ENCODE data around the gene PSG7. TPM values are rescaled to one million over a fixed set of nuclear protein-coding genes. Genes with fewer than 3 reads are reported as not detected.
"Not testable (repeated sequence)": the region's sequence is repeated elsewhere in the genome, so short reads cannot be mapped to it uniquely, and the experiment has no call there.

The PSG7 gene
- total and polyA plus RNA-seq, 2 donors (not counting 1 experiment from before 2014, with no cell fraction given) = 0.66 TPM; not detected in 1

DNA sequence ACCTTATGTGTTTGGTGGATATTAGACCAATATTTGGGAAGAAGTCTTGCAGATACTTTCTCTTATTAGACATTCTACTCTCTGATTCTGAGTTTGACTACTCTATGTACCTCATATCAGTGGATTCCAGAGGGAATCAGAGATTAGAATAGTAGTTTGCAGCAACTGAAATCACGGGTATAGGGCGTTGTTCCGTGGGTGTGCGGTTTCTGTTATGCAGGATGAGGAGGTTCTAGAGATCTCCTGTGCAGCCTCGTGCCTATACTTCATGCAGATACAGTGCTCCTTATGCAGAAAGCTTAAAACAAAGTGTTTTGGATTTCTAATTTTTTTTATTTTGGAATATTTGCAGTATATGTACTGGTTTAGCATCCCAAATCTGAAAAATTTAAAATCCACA, 25.3 kb downstream of the PSG7 start:
- not testable (repeated sequence) for H4K20me1 ChIP-seq (ENCODE audit: control insufficient read depth, extremely low read depth, insufficient read depth, low read length)

DNA sequence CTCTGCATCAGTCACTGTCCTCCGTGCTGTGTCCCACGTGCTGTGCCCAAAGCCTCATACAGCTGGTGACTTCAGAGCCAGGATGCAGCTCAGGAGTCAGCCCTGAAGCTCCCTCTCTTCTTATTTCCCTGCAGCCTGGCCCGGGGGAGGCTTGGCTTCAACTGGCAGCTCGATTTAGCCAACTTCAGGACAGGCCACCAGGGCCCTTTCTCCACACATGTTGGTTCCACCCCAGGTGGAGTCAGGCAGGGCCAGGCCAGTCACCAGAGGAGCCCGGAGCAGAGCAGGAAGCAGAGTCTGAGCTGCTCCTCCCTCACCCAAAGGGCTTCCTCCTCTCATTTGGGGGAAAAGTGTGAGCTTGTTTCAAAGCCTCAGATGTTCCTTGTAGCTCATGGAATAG, 30.8 kb downstream of the PSG7 start:
- not testable (repeated sequence) for H3K27me3 ChIP-seq (ENCODE audit: control insufficient read depth, insufficient read depth, low read length); H2AFZ ChIP-seq (ENCODE audit: low read length); H3K4me2 ChIP-seq (ENCODE audit: extremely low read depth, insufficient read depth, low read length); H3K4me1 ChIP-seq (ENCODE audit: control insufficient read depth, extremely low read depth, insufficient read depth, low read length); H3K36me3 ChIP-seq (ENCODE audit: control insufficient read depth, insufficient read depth, low read length); H4K20me1 ChIP-seq (ENCODE audit: control insufficient read depth, extremely low read depth, insufficient read depth, low read length); H3K79me2 ChIP-seq (ENCODE audit: control insufficient read depth, insufficient read depth, low read length); DNase-seq (ENCODE audit: low read depth in 2 of 2); H3K4me3 ChIP-seq (replicated peaks in 1 of 4; ENCODE audit: control extremely low read depth in 1 of 4, insufficient read depth in 1 of 4, low read depth in 3 of 4, low read length in 4 of 4); H3K9me3 ChIP-seq (ENCODE audit: control insufficient read depth, insufficient read depth, low read depth, low read length); H3K9ac ChIP-seq (ENCODE audit: insufficient read depth, low read length); H3K27ac ChIP-seq (ENCODE audit: insufficient read depth, low read length)

More for the DNA sequence above, 25.3 kb downstream of the PSG7 start:
- not testable (repeated sequence) for H3K27me3 ChIP-seq (ENCODE audit: control insufficient read depth, insufficient read depth, low read length); H3K4me2 ChIP-seq (ENCODE audit: extremely low read depth, insufficient read depth, low read length); DNase-seq (ENCODE audit: low read depth in 2 of 2); H3K4me3 ChIP-seq (replicated peaks in 1 of 4; ENCODE audit: control extremely low read depth in 1 of 4, insufficient read depth in 1 of 4, low read depth in 3 of 4, low read length in 4 of 4); H2AFZ ChIP-seq (ENCODE audit: low read length); H3K9ac ChIP-seq (ENCODE audit: insufficient read depth, low read length); H3K79me2 ChIP-seq (ENCODE audit: control insufficient read depth, insufficient read depth, low read length); H3K9me3 ChIP-seq (ENCODE audit: control insufficient read depth, insufficient read depth, low read depth, low read length); H3K4me1 ChIP-seq (ENCODE audit: control insufficient read depth, extremely low read depth, insufficient read depth, low read length); H3K36me3 ChIP-seq (ENCODE audit: control insufficient read depth, insufficient read depth, low read length); H3K27ac ChIP-seq (ENCODE audit: insufficient read depth, low read length)

DNA sequence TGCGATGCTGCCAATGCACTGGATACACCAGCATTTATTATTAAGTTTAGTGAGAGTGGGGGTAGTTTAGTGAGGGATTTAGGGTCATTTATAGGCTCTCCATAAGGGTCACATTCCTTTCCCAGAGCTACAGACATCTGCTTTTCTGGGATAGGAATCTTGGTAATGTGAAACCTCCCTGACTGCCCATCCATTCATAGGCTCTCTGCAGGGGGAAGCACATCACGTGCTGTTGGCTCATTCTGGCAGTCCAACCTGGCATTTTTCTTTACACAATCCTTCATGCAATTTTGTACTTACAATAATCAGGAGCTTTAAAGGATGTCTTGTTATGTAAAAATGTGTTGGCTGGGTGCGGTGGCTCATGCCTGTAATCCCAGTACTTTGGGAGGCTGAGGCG, 36.4 kb downstream of the PSG7 start:
- not testable (repeated sequence) for H3K4me1 ChIP-seq (ENCODE audit: control insufficient read depth, extremely low read depth, insufficient read depth, low read length); H3K36me3 ChIP-seq (ENCODE audit: control insufficient read depth, insufficient read depth, low read length); H4K20me1 ChIP-seq (ENCODE audit: control insufficient read depth, extremely low read depth, insufficient read depth, low read length); H3K4me2 ChIP-seq (ENCODE audit: extremely low read depth, insufficient read depth, low read length); DNase-seq (ENCODE audit: low read depth in 2 of 2); H3K27ac ChIP-seq (ENCODE audit: insufficient read depth, low read length); H3K9me3 ChIP-seq (ENCODE audit: control insufficient read depth, insufficient read depth, low read depth, low read length); H3K27me3 ChIP-seq (ENCODE audit: control insufficient read depth, insufficient read depth, low read length); H3K9ac ChIP-seq (ENCODE audit: insufficient read depth, low read length); H2AFZ ChIP-seq (ENCODE audit: low read length); H3K79me2 ChIP-seq (ENCODE audit: control insufficient read depth, insufficient read depth, low read length); H3K4me3 ChIP-seq (replicated peaks in 1 of 4; ENCODE audit: control extremely low read depth in 1 of 4, insufficient read depth in 1 of 4, low read depth in 3 of 4, low read length in 4 of 4)

DNA sequence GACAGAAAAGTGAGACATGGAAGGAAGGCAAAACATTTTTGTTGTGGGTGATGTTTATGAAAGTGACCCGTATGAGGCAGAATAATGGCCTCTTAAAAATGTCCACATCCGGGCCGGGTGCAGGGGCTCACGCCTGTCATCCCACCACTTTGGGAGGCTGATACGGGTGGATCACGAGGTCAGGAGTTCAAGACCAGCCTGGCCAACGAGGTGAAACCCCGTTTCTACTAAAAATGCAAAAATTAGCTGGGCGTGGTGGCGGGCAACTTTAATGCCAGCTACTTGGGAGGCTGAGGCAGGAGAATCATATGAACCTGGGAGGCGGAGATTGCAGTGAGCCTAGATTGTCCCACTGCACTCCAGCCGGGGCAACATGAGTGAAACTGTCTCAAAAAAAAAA, 37.3 kb downstream of the PSG7 start:
- H3K79me2 ChIP-seq (ENCODE audit: control insufficient read depth, insufficient read depth, low read length); H4K20me1 ChIP-seq (ENCODE audit: control insufficient read depth, extremely low read depth, insufficient read depth, low read length); H3K4me1 ChIP-seq (ENCODE audit: control insufficient read depth, extremely low read depth, insufficient read depth, low read length); H3K9me3 ChIP-seq (ENCODE audit: control insufficient read depth, insufficient read depth, low read depth, low read length); DNase-seq (ENCODE audit: low read depth in 2 of 2); H2AFZ ChIP-seq (ENCODE audit: low read length); H3K36me3 ChIP-seq (ENCODE audit: control insufficient read depth, insufficient read depth, low read length); H3K27ac ChIP-seq (ENCODE audit: insufficient read depth, low read length); H3K9ac ChIP-seq (ENCODE audit: insufficient read depth, low read length); H3K4me2 ChIP-seq (ENCODE audit: extremely low read depth, insufficient read depth, low read length); H3K4me3 ChIP-seq (replicated peaks in 1 of 4; ENCODE audit: control extremely low read depth in 1 of 4, insufficient read depth in 1 of 4, low read depth in 3 of 4, low read length in 4 of 4); H3K27me3 ChIP-seq (ENCODE audit: control insufficient read depth, insufficient read depth, low read length): not testable (repeated sequence)

DNA sequence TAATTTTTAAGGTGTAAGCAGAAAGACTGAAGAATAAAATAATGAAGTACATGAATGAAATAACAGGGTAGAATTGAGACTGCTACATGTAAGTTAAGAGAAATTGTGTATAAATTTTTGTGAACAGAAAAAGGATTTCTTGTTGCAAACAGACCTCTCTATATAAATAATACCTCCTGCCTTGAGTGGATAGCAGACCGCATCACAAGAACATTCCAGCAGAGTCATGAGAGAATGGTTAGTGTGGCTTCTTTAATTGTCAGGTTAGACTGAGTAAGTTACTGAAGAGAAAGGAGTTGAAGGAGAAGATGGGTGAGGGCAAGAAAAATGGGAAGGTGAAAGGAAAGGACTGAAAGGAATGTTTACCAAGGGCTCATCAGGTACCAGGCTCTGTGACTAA, 37.9 kb downstream of the PSG7 start:
- DNase-seq (ENCODE audit: low read depth in 2 of 2); H3K4me3 ChIP-seq (replicated peaks in 1 of 4; ENCODE audit: control extremely low read depth in 1 of 4, insufficient read depth in 1 of 4, low read depth in 3 of 4, low read length in 4 of 4); H2AFZ ChIP-seq (ENCODE audit: low read length); H3K9ac ChIP-seq (ENCODE audit: insufficient read depth, low read length); H3K27me3 ChIP-seq (ENCODE audit: control insufficient read depth, insufficient read depth, low read length); H3K4me1 ChIP-seq (ENCODE audit: control insufficient read depth, extremely low read depth, insufficient read depth, low read length); H3K36me3 ChIP-seq (ENCODE audit: control insufficient read depth, insufficient read depth, low read length); H3K27ac ChIP-seq (ENCODE audit: insufficient read depth, low read length); H3K4me2 ChIP-seq (ENCODE audit: extremely low read depth, insufficient read depth, low read length); H3K9me3 ChIP-seq (ENCODE audit: control insufficient read depth, insufficient read depth, low read depth, low read length); H3K79me2 ChIP-seq (ENCODE audit: control insufficient read depth, insufficient read depth, low read length); H4K20me1 ChIP-seq (ENCODE audit: control insufficient read depth, extremely low read depth, insufficient read depth, low read length): not testable (repeated sequence)

DNA sequence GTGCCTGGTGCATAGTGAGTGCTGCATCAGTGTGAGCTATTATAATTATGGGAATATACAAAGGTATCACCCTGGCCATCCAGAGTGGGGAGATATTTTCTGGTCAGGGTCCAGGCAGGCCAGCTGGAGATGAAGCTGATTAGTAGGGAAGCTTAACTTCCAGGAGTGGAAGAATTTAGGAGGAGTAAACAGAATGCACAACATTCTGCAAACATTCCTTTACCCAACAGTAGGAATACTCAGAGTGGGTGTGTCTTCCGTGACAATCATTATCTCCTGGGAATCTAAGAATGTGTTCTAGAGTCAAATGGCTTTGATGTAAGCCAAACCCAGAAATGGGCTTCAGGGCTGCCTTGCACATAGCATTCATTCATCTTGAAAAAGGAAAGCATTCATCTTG, 38.4 kb downstream of the PSG7 start:
- not testable (repeated sequence) for DNase-seq (ENCODE audit: low read depth in 2 of 2); H3K4me1 ChIP-seq (ENCODE audit: control insufficient read depth, extremely low read depth, insufficient read depth, low read length); H2AFZ ChIP-seq (ENCODE audit: low read length); H3K4me2 ChIP-seq (ENCODE audit: extremely low read depth, insufficient read depth, low read length); H3K27ac ChIP-seq (ENCODE audit: insufficient read depth, low read length); H3K27me3 ChIP-seq (ENCODE audit: control insufficient read depth, insufficient read depth, low read length); H3K36me3 ChIP-seq (ENCODE audit: control insufficient read depth, insufficient read depth, low read length); H3K79me2 ChIP-seq (ENCODE audit: control insufficient read depth, insufficient read depth, low read length); H4K20me1 ChIP-seq (ENCODE audit: control insufficient read depth, extremely low read depth, insufficient read depth, low read length); H3K9ac ChIP-seq (ENCODE audit: insufficient read depth, low read length); H3K9me3 ChIP-seq (ENCODE audit: control insufficient read depth, insufficient read depth, low read depth, low read length); H3K4me3 ChIP-seq (replicated peaks in 1 of 4; ENCODE audit: control extremely low read depth in 1 of 4, insufficient read depth in 1 of 4, low read depth in 3 of 4, low read length in 4 of 4)

DNA sequence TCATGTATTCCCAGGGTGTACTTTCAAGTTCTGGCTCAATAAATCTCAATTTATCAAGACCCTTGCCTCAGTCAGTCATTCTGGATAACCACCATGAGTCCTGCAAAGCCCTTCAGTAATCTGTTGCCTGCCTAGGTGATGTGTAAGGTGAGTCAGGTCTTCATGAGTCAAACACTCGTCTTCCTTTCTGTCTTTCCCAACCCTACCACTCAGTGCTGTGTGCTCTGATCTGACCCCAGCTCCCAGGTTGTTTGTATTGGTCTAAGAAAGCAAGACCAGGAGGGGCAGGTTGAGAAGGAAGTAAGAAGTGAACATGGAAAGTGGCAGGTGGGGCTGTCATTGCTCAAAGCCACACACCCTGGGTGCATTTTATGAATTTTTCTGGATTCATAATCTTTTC, 39.3 kb downstream of the PSG7 start:
- not testable (repeated sequence) for H3K4me3 ChIP-seq (replicated peaks in 1 of 4; ENCODE audit: control extremely low read depth in 1 of 4, insufficient read depth in 1 of 4, low read depth in 3 of 4, low read length in 4 of 4); H4K20me1 ChIP-seq (ENCODE audit: control insufficient read depth, extremely low read depth, insufficient read depth, low read length); H3K27ac ChIP-seq (ENCODE audit: insufficient read depth, low read length); H3K9me3 ChIP-seq (ENCODE audit: control insufficient read depth, insufficient read depth, low read depth, low read length); H3K36me3 ChIP-seq (ENCODE audit: control insufficient read depth, insufficient read depth, low read length); H3K79me2 ChIP-seq (ENCODE audit: control insufficient read depth, insufficient read depth, low read length); H3K9ac ChIP-seq (ENCODE audit: insufficient read depth, low read length); H3K4me2 ChIP-seq (ENCODE audit: extremely low read depth, insufficient read depth, low read length); H2AFZ ChIP-seq (ENCODE audit: low read length); H3K4me1 ChIP-seq (ENCODE audit: control insufficient read depth, extremely low read depth, insufficient read depth, low read length); H3K27me3 ChIP-seq (ENCODE audit: control insufficient read depth, insufficient read depth, low read length)
- DNase-seq (ENCODE audit: low read depth in 2 of 2) = peak in 1 of 2 donors; percentile 5
